Loucy (cell line): ENCODE data around the gene RELL2.

Experiments used
- CTCF ChIP-seq: fragments of 200-600 bp; sonication (generic); conservative IDR thresholded peaks from 2 replicates; pipeline ENCODE4 v1.5.1; 2014; ENCODE audit warnings: mild to moderate bottlenecking, antibody characterized with exemption, low read length
- EZH2phosphoT487 ChIP-seq: fragments of 200-600 bp; IDR thresholded peaks from 2 replicates; pipeline ENCODE4 v1.6.1; 2018; ENCODE audit warnings: antibody characterized with exemption, mild to moderate bottlenecking, moderate library complexity, borderline replicate concordance

- no peak for TF ChIP-seq CTCF
- no peak for TF ChIP-seq EZH2phosphoT487
Observed at GRCh38 chr5:141597814-141598213, 39.0 kb upstream of the RELL2 start.
